Measurements from ENCODE around the gene TTLL4.

DNA sequence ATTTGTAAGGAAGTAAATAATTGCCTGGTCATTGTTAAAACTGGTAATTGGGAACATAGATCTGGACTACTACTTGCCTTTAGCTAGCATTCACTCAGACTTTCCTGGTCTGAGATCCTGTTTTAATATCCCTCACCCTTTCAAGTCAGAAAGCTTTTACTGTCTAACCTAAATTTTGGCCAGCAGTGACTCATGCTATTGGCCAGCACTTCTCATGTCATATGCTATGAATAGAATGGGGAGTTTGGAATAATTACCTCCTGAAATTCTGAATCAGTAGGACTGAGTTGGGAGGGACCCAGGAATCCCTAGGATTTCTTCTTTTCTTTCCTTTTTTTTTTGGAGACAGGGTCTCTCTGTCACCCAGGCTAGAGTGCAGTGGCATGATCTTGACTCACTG, 19.4 kb upstream of the TTLL4 start:
- TF ChIP-seq CTCF (IDR thresholded peaks at IDR 0.05) (no peak), POLR2AphosphoS5 (IDR thresholded peaks at IDR 0.05) (no peak), EP300 (IDR thresholded peaks at IDR 0.05) (no peak)

Measured in suprapubic skin (tissue), 4 donors.